ENCODE data around the gene GNAQ.

GNAQ gene

GRCh38 chr9:78014776-78015175 lies 16.8 kb downstream of the GNAQ start:
- TF ChIP-seq, protein P1, sequence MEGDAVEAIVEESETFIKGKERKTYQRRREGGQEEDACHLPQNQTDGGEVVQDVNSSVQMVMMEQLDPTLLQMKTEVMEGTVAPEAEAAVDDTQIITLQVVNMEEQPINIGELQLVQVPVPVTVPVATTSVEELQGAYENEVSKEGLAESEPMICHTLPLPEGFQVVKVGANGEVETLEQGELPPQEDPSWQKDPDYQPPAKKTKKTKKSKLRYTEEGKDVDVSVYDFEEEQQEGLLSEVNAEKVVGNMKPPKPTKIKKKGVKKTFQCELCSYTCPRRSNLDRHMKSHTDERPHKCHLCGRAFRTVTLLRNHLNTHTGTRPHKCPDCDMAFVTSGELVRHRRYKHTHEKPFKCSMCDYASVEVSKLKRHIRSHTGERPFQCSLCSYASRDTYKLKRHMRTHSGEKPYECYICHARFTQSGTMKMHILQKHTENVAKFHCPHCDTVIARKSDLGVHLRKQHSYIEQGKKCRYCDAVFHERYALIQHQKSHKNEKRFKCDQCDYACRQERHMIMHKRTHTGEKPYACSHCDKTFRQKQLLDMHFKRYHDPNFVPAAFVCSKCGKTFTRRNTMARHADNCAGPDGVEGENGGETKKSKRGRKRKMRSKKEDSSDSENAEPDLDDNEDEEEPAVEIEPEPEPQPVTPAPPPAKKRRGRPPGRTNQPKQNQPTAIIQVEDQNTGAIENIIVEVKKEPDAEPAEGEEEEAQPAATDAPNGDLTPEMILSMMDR (IDR thresholded peaks at IDR 0.05; ENCODE audit: insufficient read depth, low read depth, low read length, missing control alignments) = no peak
- H3K4me3 ChIP-seq (ENCODE audit: low read depth, low read length) = no peak overlapping the region
- no peak for DNase-seq (ENCODE audit: low read depth)

DNA sequence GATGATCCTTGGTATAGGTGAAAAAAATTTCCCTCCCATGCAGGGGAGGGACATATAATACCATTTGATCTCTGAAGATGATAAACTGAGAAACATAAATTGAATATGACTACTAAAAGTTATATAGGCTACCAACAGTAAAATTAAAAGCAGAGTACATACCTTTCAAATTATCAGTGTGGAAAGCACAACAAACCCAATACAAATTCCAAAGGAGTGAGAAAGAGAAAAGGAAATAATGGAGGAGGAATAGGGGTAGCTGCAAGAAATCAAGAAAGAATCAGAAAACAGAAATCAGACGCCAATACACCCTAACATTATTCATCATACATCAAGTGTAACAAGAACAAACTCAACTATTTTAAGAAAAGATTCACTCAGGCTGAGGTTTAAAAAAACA lies 17.7 kb downstream of the GNAQ start:
- TF ChIP-seq, protein P1 (IDR thresholded peaks at IDR 0.05; ENCODE audit: insufficient read depth, low read depth, low read length, missing control alignments) = no peak
- no peak for DNase-seq (ENCODE audit: low read depth)
- no peak overlapping the region for H3K4me3 ChIP-seq (ENCODE audit: low read depth, low read length)

DNA sequence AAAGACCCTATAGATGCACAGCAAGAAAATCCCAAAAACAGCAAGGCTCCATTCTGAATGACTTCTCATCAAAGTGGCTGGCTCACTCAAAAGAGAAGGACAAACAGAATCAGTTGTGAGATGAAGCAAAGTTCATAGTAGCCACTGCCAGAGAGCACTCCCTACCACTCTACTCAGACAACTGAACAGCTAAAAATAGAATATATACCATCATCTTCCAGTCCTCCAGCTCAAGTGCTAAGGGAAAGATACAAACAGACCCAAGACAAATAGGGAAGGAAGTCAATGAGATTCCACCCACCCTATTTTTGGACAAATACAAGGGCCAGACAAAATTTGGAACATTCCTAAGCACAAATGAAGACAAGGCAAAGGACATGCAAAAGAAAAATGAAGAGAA lies 20.6 kb downstream of the GNAQ start:
- DNase-seq (ENCODE audit: low read depth) = no peak
- TF ChIP-seq, protein P1 (IDR thresholded peaks at IDR 0.05; ENCODE audit: insufficient read depth, low read depth, low read length, missing control alignments) = no peak
- H3K4me3 ChIP-seq (ENCODE audit: low read depth, low read length) = no peak overlapping the region

- no peak for DNase-seq (ENCODE audit: low read depth)
- no peak overlapping the region for H3K4me3 ChIP-seq (ENCODE audit: low read depth, low read length)
- TF ChIP-seq, protein P1 (IDR thresholded peaks at IDR 0.05; ENCODE audit: insufficient read depth, low read depth, low read length, missing control alignments) = no peak
Measured at GRCh38 chr9:78010445-78010844, 21.2 kb downstream of the GNAQ start.

- DNase-seq (ENCODE audit: low read depth) = no peak
- TF ChIP-seq, protein P1 (IDR thresholded peaks at IDR 0.05; ENCODE audit: insufficient read depth, low read depth, low read length, missing control alignments) = no peak
- H3K4me3 ChIP-seq (ENCODE audit: low read depth, low read length) = no peak overlapping the region
Measured at GRCh38 chr9:78009186-78009585, 22.4 kb downstream of the GNAQ start.

- TF ChIP-seq, protein P1 (IDR thresholded peaks at IDR 0.05; ENCODE audit: insufficient read depth, low read depth, low read length, missing control alignments) = no peak
- DNase-seq (ENCODE audit: low read depth) = no peak
- no peak overlapping the region for H3K4me3 ChIP-seq (ENCODE audit: low read depth, low read length)
Measured at GRCh38 chr9:78006734-78007133, 24.9 kb downstream of the GNAQ start.

GRCh38 chr9:78005231-78006002 lies 26.2 kb downstream of the GNAQ start:
- TF ChIP-seq, protein P1 (IDR thresholded peaks at IDR 0.05; ENCODE audit: insufficient read depth, low read depth, low read length, missing control alignments) = no peak
- no peak overlapping the region for H3K4me3 ChIP-seq (ENCODE audit: low read depth, low read length)
- DNase-seq (ENCODE audit: low read depth) = no peak
